HG02763 (cell line): ENCODE measurements around the gene PARP14.

ENCODE experiments used
- ATAC-seq: cut with Tn5 transposase; IDR thresholded peaks from one replicate; pipeline ENCODE4 v1.9.1; 2021; ENCODE audit warnings: mild to moderate bottlenecking, moderate library complexity; ENCODE audit not compliant: unreplicated experiment

Gene PARP14

DNA sequence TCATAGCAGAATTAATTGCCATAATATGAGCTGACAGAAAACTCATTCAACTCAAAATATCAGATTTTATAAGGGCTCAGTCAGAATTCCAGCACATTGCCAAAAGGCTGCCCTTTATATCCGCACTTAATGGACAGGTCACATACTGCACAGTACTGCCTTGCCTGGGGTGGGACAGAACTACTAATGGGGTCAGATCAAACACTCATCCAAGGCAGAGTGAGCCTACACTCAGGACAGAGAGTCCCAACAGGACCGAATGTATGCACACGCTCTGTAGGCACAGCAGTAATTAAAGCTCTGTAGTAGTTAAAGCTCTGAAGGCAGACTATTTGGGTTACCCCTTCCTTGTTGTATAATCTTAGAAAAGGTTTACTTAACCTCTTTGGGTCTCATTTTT is 85.8 kb downstream of the PARP14 start:
- no peak for ATAC-seq

DNA sequence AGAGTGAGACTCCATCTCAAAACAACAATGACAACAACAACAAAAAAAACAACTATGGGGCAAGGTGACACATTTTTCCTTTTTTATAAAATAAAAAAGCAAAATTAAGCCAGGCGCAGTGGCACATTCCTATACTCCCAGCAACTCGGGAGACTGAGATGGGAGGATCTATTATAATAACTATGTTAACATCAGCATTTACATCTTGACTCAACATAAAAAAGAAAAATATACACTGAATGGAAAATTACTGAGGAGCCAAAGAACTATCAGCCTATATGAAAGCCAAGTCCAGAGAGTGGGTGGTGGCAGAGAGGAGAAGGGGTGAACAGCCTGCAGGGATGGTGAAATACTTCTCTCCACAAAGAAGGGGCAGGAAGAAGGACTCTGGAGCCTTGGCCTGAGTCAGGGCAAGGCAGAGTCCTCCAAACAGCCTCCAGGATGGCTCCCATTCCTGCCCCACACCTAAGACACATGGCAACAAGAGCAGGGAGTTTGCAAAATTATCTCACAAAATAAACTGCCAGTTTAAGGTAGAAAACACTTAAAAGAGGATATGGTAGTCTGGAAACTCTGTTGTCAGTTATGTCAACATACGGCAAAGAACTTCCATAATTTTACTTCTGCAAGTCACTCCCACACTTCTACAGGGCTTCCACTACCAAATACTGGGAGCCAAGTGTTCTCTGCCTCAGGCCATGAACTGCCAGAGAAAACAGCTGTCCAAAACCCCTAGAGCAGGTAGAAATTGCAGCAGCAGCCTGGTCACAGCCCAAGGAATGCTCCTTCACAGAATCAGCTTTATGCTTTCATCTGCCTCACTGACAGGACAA is 87.1 kb downstream of the PARP14 start:
- no peak for ATAC-seq

- no peak for ATAC-seq
Observed at GRCh38 chr3:122770521-122771202, 90.0 kb downstream of the PARP14 start.

DNA sequence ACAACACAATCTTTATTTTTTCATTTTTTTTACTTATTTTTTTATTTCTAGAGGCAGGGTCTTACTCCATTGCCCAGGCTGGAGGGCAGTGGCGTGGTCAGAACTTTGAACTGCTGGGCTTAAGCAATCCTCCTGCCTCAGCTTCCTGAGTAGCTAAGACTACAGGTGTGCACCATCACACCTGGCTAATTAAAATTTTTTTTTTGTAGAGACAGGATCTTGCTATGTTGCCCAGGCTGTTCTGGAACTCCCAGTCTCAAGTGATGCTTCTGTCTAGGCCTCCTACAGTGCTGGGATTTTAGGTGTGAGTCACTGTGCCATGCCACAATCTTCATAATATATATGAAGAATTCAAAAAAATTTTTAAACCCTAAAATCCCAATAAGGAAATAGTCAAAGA is 92.2 kb downstream of the PARP14 start:
- ATAC-seq, result no peak

GRCh38 chr3:122773944-122774509 is 93.4 kb downstream of the PARP14 start:
- ATAC-seq, result peak; percentile 71

DNA sequence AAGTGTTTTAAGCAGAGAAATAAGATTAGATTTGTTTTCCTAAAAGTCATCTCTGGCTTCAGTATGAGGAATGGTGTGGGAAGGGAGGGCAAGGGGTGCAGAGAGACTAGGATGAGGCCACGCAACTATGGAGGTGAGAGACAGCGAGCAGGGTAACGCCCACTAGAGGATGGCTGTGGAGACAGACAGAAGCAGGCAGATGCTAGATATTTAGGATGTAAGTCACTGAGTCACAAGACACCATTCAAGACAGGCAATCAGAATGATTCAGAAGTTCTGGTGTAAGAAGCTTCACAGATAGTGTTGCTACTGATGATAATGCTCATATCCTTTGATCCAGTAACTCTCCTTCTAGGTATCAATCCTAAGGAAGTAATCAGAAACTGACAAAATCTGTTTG is 93.9 kb downstream of the PARP14 start:
- ATAC-seq, result no peak

- no peak for ATAC-seq
Observed at GRCh38 chr3:122776675-122777468, 96.2 kb downstream of the PARP14 start.

DNA sequence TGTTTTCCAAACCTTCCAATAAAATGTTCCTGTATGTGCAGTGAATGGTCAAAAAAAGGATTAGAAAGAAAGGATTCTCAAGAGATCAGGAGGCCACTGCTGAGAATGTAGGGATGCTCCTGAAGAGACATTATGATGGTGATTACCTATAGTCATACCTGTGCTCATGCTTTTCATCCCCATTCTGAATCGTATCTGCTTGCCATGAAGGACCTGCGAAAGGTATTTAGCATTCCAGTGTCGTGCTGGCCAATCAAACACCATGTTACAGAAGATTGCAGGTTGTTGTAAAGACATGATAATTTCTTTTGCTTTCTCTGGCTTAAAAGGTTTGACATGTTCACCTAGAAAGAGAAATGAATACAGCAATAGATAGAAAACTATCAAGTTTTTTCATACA is 96.9 kb downstream of the PARP14 start:
- no peak for ATAC-seq
